Measurements from ENCODE around the gene OTUD7B.
"Not testable (repeated sequence)": the region's sequence is repeated elsewhere in the genome, so short reads cannot be mapped to it uniquely, and the experiment has no call there.

OTUD7B gene

GRCh38 chr1:149942207-149942606 is 68.3 kb downstream of the OTUD7B start:
- DNase-seq, result peak; percentile 24

GRCh38 chr1:149940427-149940826 is 70.1 kb downstream of the OTUD7B start:
- no peak for DNase-seq

GRCh38 chr1:149938668-149939003 is 71.9 kb downstream of the OTUD7B start:
- DNase-seq, result not testable (repeated sequence)

GRCh38 chr1:149937759-149938158 is 72.8 kb downstream of the OTUD7B start:
- no peak for DNase-seq

- DNase-seq, result no peak
These were observed 73.4 kb downstream of the OTUD7B start for GRCh38 chr1:149936992-149937705.

- DNase-seq, result no peak
These were observed 74.1 kb downstream of the OTUD7B start, which contains the start of gene MTMR11 for GRCh38 chr1:149936170-149936991. MTMR11 (minus strand) TSS chr1:149936879; CDS start chr1:149936647, 232 bp downstream.

GRCh38 chr1:149934356-149934755 is 76.2 kb downstream of the OTUD7B start:
- no peak for DNase-seq

- DNase-seq, result no peak
These were observed 77.3 kb downstream of the OTUD7B start for GRCh38 chr1:149933208-149933607.

GRCh38 chr1:149932474-149932873 is 78.1 kb downstream of the OTUD7B start:
- DNase-seq, result no peak

- no peak for DNase-seq
These were observed 79.2 kb downstream of the OTUD7B start for GRCh38 chr1:149931212-149931790.

GRCh38 chr1:149929856-149930255 is 80.7 kb downstream of the OTUD7B start:
- no peak for DNase-seq

GRCh38 chr1:149928401-149928724 is 82.2 kb downstream of the OTUD7B start:
- DNase-seq, result no peak

GRCh38 chr1:149927563-149928400 is 82.7 kb downstream of the OTUD7B start, which contains the start of gene SF3B4:
SF3B4 (minus strand) TSS chr1:149927803; CDS start chr1:149927759, 44 bp downstream.
- DNase-seq, result peak; percentile 98

GRCh38 chr1:149927056-149927562 is 83.4 kb downstream of the OTUD7B start:
- no peak for DNase-seq

- no peak for DNase-seq
These were observed 84.2 kb downstream of the OTUD7B start for GRCh38 chr1:149926296-149926695.

GRCh38 chr1:149925751-149926150 is 84.8 kb downstream of the OTUD7B start:
- DNase-seq, result no peak

- DNase-seq, result no peak
These were observed 85.2 kb downstream of the OTUD7B start for GRCh38 chr1:149925345-149925744.

GRCh38 chr1:149923626-149924025 is 86.9 kb downstream of the OTUD7B start:
- DNase-seq, result no peak

- peak; percentile 59 for DNase-seq
These were observed 92.9 kb downstream of the OTUD7B start, which contains the start of gene SV2A for GRCh38 chr1:149917571-149918144. SV2A (minus strand) TSS chr1:149917844; CDS start chr1:149913840, 4,004 bp downstream.

- no peak for DNase-seq
These were observed 93.7 kb downstream of the OTUD7B start for GRCh38 chr1:149916898-149917252.

- DNase-seq, result no peak
These were observed 94.2 kb downstream of the OTUD7B start for GRCh38 chr1:149916193-149916897.

All from NCI-H1694 treated with DMSO at 0.1 percent for 48 hours (cell line).